Inferior parietal cortex (tissue), 1 donor: ENCODE results near the gene PXN.

ENCODE experiments used
- DNase-seq: peaks from one replicate; pipeline ENCODE4 v3.0.0-alpha.2; 2016; ENCODE audit errors: extremely low spot score

The PXN gene

GRCh38 chr12:120175537-120175936, 90.0 kb downstream of the PXN start:
- DNase-seq: no peak

GRCh38 chr12:120175062-120175461, 90.5 kb downstream of the PXN start:
- no peak for DNase-seq

- no peak for DNase-seq
Observed at GRCh38 chr12:120172053-120172452, 93.5 kb downstream of the PXN start.

- DNase-seq: no peak
Observed at GRCh38 chr12:120170631-120171030, 94.9 kb downstream of the PXN start.

- DNase-seq: no peak
Observed at GRCh38 chr12:120169946-120170345, 95.6 kb downstream of the PXN start.

GRCh38 chr12:120168337-120168736, 97.2 kb downstream of the PXN start:
- no peak for DNase-seq

GRCh38 chr12:120167529-120168095, 97.9 kb downstream of the PXN start:
- no peak for DNase-seq

- no peak for DNase-seq
Observed at GRCh38 chr12:120164293-120164692, 101.2 kb downstream of the PXN start.

- DNase-seq: no peak
Observed at GRCh38 chr12:120162763-120163162, 102.8 kb downstream of the PXN start.

GRCh38 chr12:120161852-120162251, 103.7 kb downstream of the PXN start:
- DNase-seq: no peak
